Activated CD8-positive, alpha-beta memory T cell treated with anti-CD3 and anti-CD28 coated beads, Interleukin-2, amount 50 U/mL, for 24 hours (primary cell): Measurements from ENCODE around the gene SNTA1.
A peak's percentile ranks its signal among the peaks of the same experiment; 100 is the strongest.
"Not testable (repeated sequence)": the region's sequence is repeated elsewhere in the genome, so short reads cannot be mapped to it uniquely, and the experiment has no call there.

Experiments used
- DNase-seq: peaks from one replicate; pipeline ENCODE4 v3.0.0-alpha.2; 2020; ENCODE audit errors: extremely low read depth

SNTA1 gene

DNA sequence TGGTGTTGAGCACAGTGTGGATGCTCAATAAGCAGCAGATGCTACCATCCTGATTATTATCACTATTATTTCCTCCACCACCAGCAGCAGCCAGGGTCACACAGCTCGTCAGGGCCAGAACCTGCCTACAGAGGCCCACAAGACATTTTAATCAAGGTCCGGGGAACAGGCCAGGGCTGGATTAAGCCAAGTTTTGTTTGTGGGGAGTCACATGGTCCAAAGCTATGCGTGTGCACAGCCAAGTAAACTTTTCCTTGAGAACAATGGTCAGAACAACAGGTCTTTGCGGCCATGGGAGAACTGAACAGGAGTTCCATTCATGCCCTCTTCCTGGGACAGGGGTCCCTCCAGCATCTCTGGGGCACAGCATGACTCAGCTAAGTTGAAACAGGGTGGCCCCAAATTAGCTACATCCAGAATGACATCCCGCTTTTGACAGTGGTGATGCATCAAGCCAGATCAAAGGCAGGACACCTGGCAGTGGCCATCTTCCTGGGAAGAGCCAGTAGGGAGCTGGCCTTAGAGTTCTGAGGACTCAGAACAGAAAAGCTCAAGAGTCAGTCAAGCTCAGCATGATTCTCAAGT is 11.7 kb downstream of the SNTA1 start:
- DNase-seq = no peak

DNA sequence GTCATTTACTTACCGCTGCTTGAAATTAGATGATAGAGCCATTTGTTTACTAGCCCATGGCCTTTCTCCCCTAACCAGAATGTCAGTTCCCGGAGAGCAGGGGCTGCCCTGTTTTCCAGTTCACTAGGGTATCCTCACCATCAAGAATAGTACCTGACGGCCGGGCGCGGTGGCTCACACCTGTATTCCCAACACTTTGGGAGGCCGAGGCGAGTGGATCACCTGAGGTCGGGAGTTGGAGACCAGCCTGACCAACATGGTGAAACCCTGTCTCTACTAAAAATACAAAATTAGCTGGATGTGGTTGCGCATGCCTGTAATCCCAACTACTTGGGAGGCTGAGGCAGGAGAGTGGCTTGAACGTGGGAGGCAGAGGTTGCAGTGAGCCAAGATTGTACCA is 19.7 kb downstream of the SNTA1 start:
- DNase-seq = not testable (repeated sequence)

DNA sequence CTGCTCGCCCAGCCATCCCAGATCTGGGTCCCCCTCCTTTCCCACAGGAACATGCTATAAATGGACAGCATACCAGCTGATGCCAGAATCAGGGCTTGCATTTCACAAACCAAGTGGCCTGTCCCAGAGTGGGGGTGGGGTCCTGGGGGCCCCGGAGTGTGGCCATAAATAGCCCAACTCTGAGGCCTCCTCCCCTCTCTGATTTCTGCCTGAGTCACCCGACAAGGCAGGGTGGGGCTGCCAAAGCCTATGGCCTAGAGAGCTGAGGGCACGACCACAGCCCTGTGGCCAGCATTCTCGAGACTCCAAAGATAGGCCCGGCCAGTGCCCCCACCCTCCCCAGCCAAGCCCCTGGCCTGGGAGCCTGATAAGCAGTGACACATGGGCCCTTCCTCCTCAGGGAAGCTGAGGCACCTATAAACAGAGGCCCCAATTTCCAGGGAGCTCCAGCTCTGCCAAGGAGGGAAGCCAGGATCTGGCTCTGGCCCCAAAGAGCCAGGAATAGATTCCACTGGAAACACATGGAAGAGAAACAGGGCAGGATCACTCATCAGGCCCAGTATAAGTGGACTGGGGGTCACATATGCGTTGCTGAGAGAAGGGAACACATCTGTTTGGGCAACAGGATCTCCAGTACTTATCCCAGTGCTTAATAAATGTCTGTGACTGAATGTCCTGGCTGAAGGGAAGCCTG is 20.3 kb downstream of the SNTA1 start:
- DNase-seq = no peak

DNA sequence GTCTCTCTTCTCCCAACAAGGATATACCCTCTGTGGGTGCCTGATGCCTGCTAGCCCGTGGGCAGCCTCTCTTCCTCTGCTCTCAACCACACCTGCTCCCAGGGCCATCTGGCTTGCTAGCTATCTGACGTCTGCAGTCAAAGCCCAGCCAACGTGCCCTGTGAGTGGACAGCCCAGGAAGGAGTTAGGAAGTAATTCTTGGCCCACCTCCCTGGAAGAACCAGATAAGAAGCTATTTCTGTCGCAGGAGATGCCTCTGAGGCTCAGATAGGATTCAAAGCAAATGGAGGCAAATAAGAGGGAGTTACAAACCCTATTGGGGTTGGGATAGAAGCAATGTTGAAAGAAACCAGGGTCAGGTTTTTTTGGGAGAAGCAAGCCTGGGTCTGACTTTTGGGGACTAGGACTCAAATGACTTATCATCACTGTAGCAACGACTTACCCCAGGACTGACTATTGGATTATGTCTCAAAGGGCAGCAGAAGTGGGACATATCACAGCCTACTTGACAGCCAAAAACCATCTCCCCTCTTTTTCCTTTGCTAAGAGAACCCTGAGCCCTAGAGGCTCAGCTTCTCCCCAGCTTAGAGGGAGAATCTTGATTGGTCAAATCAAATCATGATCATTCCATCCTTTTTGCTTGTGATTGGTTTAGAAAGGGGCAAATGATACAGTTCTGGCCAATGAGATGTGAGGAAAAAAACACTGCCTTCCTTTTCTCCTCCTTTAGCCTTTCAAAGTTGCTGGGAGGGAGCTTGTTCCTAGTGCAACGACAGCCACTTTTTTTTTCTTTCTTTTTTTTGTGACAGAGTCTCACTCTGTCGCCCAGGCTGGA is 24.2 kb downstream of the SNTA1 start:
- no peak for DNase-seq

DNA sequence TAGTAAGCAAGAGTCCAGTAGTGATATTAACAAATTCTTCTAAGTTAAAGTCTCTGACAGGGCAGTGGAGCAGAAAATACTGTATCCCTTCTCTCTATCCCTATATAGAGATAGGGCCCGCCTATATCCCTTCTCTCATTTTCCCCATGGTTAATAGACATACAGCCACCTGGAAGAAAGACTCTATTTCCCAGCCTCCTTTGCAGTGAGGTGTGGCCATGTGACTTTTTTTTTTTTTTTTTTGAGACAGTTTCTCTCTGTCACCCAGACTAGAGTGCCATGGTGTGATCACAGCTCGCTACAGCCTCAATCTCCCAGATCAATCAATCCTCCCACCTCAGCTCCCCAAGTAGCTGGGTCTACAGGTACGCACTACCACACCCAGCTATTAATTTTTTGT is 25.5 kb downstream of the SNTA1 start:
- DNase-seq = no peak

DNA sequence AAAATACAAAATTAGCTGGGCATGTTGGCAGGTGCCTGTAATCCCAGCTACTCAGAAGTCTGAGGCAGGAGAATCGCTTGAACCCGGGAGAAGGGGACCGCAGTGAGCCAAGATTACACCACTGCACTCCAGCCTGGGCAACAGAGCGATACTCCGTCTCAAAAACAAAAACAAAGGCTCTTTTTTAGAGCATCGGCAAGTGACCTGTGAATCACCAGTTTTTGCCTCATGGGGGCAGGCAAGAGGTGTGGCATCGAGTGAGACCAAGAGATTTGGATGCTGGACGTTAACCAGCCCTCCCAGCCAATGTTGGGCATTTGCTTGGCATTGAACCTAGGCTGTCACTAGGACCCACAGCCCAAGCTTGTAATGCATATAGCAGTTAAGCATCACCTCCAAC is 27.6 kb downstream of the SNTA1 start:
- no peak for DNase-seq

DNA sequence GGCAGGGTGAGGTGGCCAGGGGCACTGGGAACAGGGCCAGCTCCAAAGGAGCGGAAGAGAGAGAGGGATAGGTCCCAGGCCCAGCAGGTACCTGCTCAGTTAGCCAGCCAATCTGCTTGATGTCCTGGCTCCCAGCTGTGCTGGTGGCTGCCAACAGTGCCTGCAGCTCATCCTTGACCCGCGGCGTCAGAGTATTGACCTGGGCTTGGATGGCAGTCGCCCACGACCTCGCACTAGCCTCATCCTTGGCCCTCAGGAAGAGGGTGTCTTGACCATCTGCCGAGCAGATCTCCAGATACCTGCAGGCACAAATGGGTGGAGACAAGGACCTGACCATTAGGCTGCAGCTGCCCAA is 31.1 kb downstream of the SNTA1 start:
- no peak for DNase-seq

DNA sequence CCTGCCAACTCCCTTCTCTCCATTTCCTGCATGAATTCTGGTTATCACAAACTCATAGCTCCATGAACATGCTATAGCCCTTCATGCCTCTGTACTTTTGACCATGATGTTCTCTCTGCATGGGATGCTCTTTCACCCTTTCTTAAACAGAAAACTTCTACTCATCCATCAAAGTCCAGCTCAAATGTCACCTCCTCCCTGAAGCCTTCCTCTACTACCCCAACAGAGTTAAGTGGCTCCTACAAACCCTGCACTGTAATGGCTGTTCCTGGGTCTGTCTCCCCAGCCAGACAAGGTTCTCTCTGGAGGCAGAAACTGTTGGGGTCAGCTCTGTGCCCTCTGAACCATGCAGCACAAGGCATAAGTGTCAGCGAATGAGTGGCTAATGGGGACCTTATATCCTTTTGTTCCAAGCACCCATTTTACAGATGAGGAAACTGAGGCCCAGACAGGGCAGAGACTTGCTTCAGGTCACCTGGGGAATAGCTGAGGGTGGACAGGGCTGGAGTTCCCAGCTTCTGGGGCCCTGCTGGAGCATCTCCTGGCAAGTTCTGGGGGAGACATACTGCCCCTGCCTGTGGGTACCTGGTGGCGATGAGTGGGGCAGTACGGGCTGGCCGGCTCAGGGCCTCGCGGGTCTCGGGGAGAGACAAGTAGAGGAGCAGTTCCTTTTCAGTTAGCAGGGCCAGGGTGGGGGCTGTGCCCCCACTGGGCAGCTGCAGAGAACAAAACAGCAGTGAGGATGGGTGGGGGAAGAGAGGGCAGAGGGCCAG is 31.7 kb downstream of the SNTA1 start:
- DNase-seq = no peak

DNA sequence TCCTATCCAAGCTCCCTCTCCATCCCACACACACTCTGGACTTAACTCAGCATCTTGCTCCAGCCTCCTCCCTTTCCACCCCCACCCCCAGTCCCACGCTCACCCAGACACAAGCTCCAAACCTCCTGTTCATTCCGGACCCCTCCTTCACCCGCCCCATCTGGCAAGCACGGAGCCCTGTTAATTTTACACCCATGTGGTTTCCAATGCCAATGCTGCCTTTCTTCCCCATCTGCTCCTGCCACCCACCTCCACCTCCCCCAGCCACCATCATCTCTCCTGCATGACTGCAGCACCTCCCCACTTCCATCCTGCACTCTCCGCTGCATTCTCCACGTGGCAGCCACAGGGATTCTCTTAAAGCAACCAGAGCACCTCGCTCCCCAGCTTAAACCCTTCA is 32.3 kb downstream of the SNTA1 start:
- no peak for DNase-seq

DNA sequence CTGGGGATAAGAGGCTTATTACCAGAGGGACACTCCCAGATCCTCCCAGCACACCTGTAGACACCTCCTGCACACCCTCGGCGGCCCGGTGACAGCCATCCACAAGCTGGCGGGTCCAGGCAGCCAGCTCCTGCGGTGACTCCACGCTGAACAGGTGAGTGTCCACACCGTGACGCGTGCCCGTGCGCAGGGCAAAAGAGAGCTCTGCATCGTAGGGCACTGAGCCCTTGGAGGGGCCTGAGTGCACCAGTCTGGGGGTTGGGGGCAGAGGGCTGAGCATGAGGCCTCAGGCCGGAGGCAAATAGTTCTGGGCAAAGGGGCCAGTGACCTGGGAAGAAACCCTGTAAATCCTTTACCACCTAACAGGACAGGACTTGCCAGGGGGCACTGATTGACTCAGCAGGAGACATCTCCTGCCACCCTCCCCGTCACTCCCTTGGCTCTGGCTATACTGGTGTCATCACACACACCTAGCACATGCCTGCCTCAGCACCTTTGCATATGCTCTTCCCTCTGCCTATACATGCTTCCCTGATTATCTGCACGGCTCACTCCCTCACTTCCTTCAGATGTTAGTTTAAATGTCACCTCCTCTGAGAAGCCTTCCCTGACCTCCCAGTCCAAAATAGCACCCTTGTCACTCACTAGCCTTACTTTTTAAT is 33.4 kb downstream of the SNTA1 start:
- no peak for DNase-seq

DNA sequence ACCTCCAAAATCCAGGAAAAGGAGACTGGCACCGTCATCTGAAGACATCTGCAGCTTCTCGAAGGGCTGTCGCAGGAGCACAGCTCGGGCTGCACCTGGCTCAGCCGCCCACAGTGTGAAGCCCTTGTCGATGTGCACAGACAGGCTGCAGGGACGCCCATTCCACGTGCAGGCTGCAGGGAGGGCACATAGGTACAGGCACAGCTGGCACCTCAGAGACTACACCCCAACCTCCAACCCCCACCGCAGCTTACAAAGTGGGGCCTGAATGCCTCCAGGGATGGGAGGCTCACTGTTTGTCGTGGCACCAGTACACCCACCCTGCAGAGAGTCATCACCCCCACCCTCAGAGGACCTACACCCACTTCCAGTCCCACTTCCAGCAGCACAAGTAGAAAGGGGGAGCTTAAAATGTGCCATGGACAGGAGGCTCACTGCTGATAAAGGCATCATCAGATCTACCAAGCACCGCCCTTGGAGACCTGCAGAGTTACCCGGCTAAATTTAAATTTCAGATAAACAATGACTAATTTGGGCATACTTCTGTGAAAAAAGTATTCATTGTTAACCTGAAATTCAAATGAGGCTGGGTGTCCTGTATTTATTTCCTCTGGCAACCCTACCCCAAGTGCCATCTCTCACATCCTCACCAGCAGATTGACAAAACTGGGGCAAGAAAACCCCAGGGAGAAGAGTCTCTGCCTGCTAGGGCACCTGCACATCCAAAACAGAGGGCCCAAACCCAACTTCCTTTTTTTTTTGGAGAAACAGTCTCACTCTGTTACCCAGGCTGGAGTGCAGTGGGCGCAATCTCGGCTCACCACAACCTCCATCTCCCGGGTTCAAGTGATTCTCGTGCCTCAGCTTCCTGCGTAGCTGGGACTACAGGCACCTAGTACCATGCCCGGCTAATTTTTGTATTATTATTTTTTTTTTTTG is 34.6 kb downstream of the SNTA1 start:
- DNase-seq = no peak

DNA sequence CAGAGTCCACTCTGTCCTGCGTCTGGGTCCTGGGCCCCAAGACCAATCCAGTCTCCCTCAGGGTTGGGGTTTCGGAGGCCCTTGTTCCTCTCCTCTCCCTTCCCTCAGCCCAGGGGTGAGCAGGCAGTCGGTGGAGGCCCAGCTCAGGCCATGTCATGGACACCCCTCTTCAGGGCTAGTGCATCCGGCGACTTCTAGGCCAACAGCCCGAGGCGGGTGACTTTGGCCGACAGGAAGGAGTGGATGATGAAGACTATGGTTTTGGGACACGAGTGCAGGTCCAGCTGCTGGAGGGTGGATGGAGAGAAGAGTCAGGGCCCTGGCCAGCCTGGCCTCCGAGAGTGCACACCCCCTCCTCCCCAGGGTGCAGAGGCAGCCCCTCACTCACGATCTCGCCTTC is 35.2 kb downstream of the SNTA1 start:
- no peak for DNase-seq

DNA sequence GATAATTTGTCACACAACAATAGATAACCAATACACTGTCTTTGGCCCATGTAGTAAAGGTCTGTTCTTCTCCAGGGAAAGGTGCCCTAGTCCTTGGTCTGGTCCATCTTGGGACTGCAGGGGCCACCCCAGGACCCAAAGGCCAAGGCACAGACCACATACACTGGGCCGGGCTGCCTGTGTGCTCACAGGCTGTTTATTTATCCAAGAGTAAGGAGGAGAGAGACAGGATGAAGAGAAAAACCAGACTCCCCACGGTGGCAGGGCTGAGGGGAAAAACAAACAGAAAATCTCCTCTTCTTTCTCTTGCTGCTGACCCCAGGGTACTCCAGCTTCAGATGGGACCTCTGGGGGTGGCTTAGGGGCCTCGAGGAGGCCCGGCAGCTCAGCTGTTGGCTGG is 35.8 kb downstream of the SNTA1 start:
- no peak for DNase-seq

DNA sequence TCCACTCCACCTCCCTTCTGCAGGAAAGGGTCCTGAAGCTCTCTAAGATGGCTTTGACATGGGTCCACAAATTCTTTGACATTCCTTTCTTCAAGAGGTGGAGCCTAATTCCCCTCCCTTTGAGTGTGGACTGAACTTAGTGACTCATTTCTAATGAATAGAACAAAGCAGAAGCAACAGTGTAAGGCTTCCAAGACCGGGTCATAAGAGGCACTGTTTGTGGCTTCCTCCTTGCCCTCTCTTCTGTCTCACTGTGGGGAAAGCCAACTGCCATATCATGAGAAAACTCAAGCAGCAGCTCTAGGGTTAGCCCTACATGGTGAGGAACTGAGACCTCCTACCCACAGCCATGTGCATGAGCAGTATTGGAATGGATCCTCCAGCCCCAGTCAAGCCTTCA is 36.3 kb downstream of the SNTA1 start:
- no peak for DNase-seq

DNA sequence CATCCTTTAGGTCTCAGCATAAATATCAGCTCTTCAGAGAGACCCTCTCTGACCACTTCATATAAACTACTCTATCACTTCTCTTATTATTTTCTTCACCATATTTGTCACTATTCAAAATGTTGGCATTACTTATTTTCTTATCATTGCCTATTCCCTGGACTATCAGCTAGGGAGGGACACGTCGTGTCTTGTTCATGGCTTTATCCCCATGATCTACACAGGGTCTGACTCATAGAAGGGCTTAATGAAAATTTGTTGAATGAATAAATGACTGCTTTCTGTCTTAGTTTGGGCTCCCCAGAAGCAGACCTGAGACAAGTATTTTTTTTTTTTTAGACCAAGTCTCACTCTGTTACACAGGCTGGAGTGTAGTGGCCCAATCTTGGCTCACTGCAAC is 39.3 kb downstream of the SNTA1 start:
- no peak for DNase-seq

DNA sequence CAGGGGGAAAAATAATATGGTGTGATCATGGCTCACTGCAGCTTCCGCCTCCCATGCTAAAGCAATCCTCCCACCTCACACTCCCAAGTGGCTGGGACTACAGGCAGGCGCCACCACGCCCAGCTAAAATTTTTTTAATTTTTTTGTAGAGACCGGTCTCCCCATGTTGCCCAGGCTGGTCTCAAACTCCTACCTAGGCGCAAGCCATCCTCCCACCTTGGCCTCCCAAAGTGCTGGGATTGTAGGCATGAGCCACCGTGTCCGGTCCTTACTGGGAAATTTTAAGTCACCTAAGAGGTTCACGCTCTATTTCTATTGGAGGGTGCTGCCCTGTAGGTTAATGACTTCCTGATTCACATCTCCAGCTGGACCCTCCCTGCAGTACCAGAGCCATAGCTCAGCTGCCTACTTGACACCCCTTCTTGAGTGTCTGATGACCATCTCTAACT is 41.6 kb downstream of the SNTA1 start:
- no peak for DNase-seq

DNA sequence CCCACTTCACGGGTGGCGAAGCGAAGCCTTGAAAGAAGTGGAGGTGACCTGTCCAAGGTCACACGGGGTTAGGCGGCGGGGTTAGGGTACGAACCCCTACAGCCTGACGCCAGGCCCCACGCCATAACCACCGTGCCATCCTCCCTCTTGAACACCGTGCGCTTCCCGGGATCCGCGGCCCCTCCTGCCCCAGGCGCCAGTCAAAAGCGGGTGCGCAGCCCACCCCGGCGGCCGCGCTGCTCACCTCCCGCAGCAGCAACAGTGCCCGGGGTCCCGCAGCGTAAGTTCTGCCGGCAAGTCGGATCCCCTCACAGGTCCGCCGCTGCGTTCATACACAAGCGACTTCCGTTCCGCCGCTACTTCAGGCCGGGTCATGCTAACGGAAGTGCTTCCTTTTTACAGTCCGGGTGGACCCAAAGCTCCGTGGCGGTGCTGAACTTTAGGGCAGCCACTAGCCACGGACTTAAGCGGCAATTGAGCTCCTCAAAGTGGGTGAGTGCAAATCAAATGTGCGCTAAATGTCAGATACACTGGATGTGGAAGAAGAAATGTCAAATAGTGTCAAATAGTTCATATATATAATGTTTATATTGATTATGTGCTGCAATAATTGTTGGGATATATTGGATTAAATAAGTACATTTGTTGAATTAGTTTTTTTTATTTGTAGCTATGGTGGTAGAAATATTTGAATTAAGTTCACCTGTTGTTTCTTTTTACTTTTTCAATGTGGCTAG is 42.2 kb downstream of the SNTA1 start, which contains the start of gene CDK5RAP1:
CDK5RAP1 (minus strand) TSS at position 336 of the 737 bp plus-strand sequence. CDS start 4,455 bp downstream, outside the sequence.
- peak; percentile 71 for DNase-seq

DNA sequence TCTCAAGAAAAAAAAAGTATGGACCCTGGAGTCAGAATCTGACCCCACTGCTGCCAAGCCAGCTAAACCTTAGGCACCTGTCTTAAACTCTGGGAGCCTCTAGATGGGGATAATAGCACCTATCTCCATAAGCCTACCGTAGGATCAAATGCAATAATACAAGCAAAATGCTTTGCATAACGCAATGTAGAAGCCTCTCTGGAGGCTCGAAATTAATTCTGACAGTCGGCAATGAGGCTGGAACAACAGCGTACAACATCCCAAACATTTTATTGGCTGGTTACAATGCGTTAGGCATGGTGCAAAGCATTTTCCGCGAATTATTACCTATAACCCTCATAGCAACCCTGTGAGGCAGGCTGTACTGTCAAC is 42.8 kb downstream of the SNTA1 start:
- DNase-seq = no peak

DNA sequence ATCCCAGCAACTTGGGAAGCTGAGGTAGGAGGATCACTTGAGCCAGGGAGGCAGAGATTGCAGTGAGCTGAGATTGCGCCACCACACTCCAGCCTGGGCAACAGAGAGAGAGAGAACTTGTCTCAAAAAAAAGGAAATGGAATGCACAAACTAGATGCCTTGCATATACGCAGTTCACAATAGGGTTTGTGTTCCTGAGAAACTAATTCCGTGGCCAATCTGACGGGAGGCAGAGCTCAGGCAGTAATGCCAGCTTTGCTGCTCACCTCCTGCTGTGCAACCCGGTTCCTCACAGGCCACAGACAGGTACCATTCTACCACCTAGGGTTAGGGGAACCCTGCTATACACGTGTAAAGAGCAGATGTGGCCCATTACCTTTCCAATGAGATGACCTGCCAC is 43.6 kb downstream of the SNTA1 start:
- no peak for DNase-seq

DNA sequence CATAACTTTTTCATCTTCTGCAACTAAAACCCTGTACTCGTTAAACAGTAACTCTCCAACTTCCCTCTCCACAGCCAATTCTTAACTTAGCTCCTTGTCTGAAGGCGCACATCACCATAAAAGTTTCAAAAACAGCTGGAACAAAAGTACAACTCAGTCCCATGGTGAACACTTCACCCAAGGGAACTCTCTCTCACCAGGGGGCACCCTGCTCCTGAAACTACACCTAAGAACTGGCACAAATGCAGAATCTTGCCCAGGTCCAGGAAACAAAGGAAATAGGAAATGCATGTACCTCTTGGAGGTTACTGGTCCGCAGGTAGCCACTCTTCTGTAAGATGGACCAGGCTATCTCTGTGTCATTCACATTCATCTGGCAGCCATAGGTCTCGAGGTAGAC is 48.8 kb downstream of the SNTA1 start:
- no peak for DNase-seq
